Measurements from ENCODE around the gene MYH11. TPM values are rescaled to one million over a fixed set of nuclear protein-coding genes. Genes with fewer than 3 reads are reported as not detected.

Gene MYH11
- total RNA-seq, 2 experiments from 2014 or later: 0.04 TPM; not detected in 1

- POLR2A ChIA-PET: interaction anchor here (0.6 to 0.9 kb wide), 4 partner anchors 15 to 164 kb away, joined by 3 read pairs; no protein-coding TSS in a partner anchor
- Mint-ChIP-seq H3K4me1 (peaks cover 35% of the 10 kb centered on the region), H3K36me3 (ENCODE audit: low read depth) (peaks cover 14% of the 10 kb centered on the region), H3K9me3 (no peaks in the 10 kb centered on the region), H3K27ac (peak within 1 kb of the TSS; percentile 99), H3K27me3 (no peaks in the 10 kb centered on the region), H3K4me3 (peak within 1 kb of the TSS; percentile 100)
- CTCF ChIA-PET: interaction anchor here (0.7 to 1.7 kb wide), 10 partner anchors 8 to 298 kb away, joined by 3 to 10 read pairs (median 4); no protein-coding TSS in a partner anchor
- peak; percentile 100 for DNase-seq
Observed at GRCh38 chr16:15888072-15888976, 31.5 kb upstream of the MYH11 start, which contains the start of gene CEP20. Gene CEP20 (minus strand): TSS chr16:15888603. CDS start chr16:15888585, 18 bp downstream.

- POLR2A ChIA-PET: interaction anchor here (0.8 kb wide), 1 partner anchor 10 kb away, joined by 3 read pairs; no protein-coding TSS in a partner anchor
- peaks cover 35% of the 10 kb centered on the region for H3K4me1 Mint-ChIP-seq
- H3K27me3 Mint-ChIP-seq: no peaks in the 10 kb centered on the region
- H3K27ac Mint-ChIP-seq: peak overlapping the region; percentile 99
- CTCF ChIA-PET: interaction anchor here (1.5 kb wide), 1 partner anchor 13 kb away, joined by 10 read pairs; no protein-coding TSS in a partner anchor
- DNase-seq: no peak
- peaks cover 17% of the 10 kb centered on the region for H3K36me3 Mint-ChIP-seq (ENCODE audit: low read depth)
- peak overlapping the region; percentile 100 for H3K4me3 Mint-ChIP-seq
- H3K9me3 Mint-ChIP-seq: no peaks in the 10 kb centered on the region
Observed at GRCh38 chr16:15887283-15887682, 30.5 kb upstream of the MYH11 start.

- ChIA-PET POLR2A (no interaction called here), CTCF (interaction anchor here (0.6 to 0.9 kb wide), 3 partner anchors 10 to 14 kb away, joined by 3 to 4 read pairs (median 3); no protein-coding TSS in a partner anchor)
- no peaks in the 10 kb centered on the region for H3K27me3 Mint-ChIP-seq
- no peak overlapping the region for H3K27ac Mint-ChIP-seq
- DNase-seq: no peak
- H3K4me3 Mint-ChIP-seq: peak overlapping the region; percentile 0
- H3K4me1 Mint-ChIP-seq: peaks cover 35% of the 10 kb centered on the region
- no peaks in the 10 kb centered on the region for H3K9me3 Mint-ChIP-seq
- peaks cover 25% of the 10 kb centered on the region for H3K36me3 Mint-ChIP-seq (ENCODE audit: low read depth)
Observed at GRCh38 chr16:15886078-15886477, 29.2 kb upstream of the MYH11 start.

DNA sequence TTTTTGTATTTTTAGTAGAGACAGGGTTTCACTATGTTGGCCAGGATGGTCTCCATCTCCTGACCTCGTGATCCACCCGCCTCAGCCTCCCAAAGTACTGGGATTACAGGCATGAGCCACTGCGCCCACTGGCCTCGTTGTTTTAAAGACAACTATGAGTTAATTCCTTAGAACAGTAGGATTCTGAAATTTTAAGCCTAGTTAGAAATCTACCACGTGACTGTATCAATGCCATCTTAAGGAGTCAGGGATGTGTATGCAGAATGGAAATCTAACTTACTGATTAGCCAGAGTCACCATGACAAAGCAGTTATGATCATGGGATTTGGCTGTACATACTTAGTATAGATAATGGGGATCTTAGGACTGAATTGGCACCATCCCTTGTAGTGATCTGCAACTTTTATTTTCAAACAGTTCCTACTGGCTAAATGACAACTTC lies 28.8 kb upstream of the MYH11 start:
- Mint-ChIP-seq H3K4me1 (peaks cover 35% of the 10 kb centered on the region), H3K4me3 (no peak overlapping the region), H3K9me3 (no peaks in the 10 kb centered on the region), H3K27me3 (no peaks in the 10 kb centered on the region), H3K27ac (no peak overlapping the region), H3K36me3 (ENCODE audit: low read depth) (peaks cover 25% of the 10 kb centered on the region)
- ChIA-PET CTCF (interaction anchor here (0.6 to 0.9 kb wide), 2 partner anchors 11 to 13 kb away, joined by 3 to 4 read pairs; no protein-coding TSS in a partner anchor), POLR2A (no interaction called here)
- no peak for DNase-seq

GRCh38 chr16:15882563-15882962 lies 25.7 kb upstream of the MYH11 start:
- Mint-ChIP-seq H3K27ac (no peak overlapping the region), H3K36me3 (ENCODE audit: low read depth) (peaks cover 34% of the 10 kb centered on the region), H3K9me3 (no peaks in the 10 kb centered on the region), H3K4me1 (peaks cover 34% of the 10 kb centered on the region), H3K4me3 (no peak overlapping the region), H3K27me3 (no peaks in the 10 kb centered on the region)
- no peak for DNase-seq
- POLR2A ChIA-PET: no interaction called here
- CTCF ChIA-PET: no interaction called here

DNA sequence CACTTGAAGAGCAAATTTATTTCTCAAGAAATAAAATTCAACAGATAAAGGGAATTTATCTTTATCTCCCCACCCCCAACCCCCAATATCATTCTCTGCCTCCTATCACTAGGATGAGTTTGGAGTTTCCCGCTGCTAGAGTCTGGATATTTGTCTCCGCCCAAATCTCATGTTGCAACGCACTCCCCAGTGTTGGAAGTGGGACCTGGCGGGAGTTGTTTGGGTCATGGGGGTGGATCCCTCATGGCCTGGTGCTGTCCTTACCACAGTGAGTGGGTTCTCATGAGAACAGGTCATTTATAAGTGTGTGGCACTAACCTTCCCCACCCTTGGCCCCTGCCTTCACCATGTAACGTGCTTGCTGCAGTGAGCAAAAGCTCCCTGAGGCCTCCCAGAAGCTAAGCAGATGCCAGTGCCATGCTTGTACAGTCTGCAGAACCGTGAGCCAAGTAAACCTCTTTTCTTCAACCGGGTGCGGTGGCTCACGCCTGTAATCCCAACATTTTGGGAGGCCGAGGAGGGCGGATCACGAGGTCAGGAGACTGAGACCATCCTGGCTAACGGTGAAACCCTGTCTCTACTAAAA lies 25.1 kb upstream of the MYH11 start:
- H3K4me1 Mint-ChIP-seq: peaks cover 28% of the 10 kb centered on the region
- no peaks in the 10 kb centered on the region for H3K27me3 Mint-ChIP-seq
- H3K4me3 Mint-ChIP-seq: no peak overlapping the region
- no peak overlapping the region for H3K27ac Mint-ChIP-seq
- no peak for DNase-seq
- no peaks in the 10 kb centered on the region for H3K9me3 Mint-ChIP-seq
- CTCF ChIA-PET: no interaction called here
- POLR2A ChIA-PET: no interaction called here
- peaks cover 31% of the 10 kb centered on the region for H3K36me3 Mint-ChIP-seq (ENCODE audit: low read depth)

- Mint-ChIP-seq H3K9me3 (no peaks in the 10 kb centered on the region), H3K4me3 (no peak overlapping the region), H3K27me3 (no peaks in the 10 kb centered on the region), H3K36me3 (ENCODE audit: low read depth) (peaks cover 27% of the 10 kb centered on the region), H3K4me1 (peaks cover 19% of the 10 kb centered on the region), H3K27ac (no peak overlapping the region)
- POLR2A ChIA-PET: no interaction called here
- CTCF ChIA-PET: no interaction called here
- DNase-seq: no peak
Observed at GRCh38 chr16:15880434-15881308, 23.8 kb upstream of the MYH11 start.

GRCh38 chr16:15879255-15879811 lies 22.5 kb upstream of the MYH11 start:
- H3K36me3 Mint-ChIP-seq (ENCODE audit: low read depth): peaks cover 27% of the 10 kb centered on the region
- no peak overlapping the region for H3K4me3 Mint-ChIP-seq

GRCh38 chr16:15876503-15876902 lies 19.7 kb upstream of the MYH11 start:
- Mint-ChIP-seq H3K4me3 (no peak overlapping the region), H3K9me3 (no peaks in the 10 kb centered on the region), H3K36me3 (ENCODE audit: low read depth) (peaks cover 19% of the 10 kb centered on the region), H3K27me3 (no peaks in the 10 kb centered on the region), H3K27ac (no peak overlapping the region), H3K4me1 (peaks cover 15% of the 10 kb centered on the region)
- ChIA-PET POLR2A (no interaction called here), CTCF (interaction anchor here (1.2 to 1.5 kb wide), 2 partner anchors 21 to 252 kb away, joined by 3 to 5 read pairs; no protein-coding TSS in a partner anchor)
- DNase-seq: no peak

More at GRCh38 chr16:15879255-15879811, 22.5 kb upstream of the MYH11 start:
- DNase-seq: no peak
- H3K4me1 Mint-ChIP-seq: peaks cover 17% of the 10 kb centered on the region
- no peaks in the 10 kb centered on the region for H3K27me3 Mint-ChIP-seq
- no peaks in the 10 kb centered on the region for H3K9me3 Mint-ChIP-seq
- ChIA-PET CTCF (interaction anchor here (0.7 kb wide), 1 partner anchor 83 kb away, joined by 5 read pairs; no protein-coding TSS in a partner anchor), POLR2A (interaction anchor here (0.5 kb wide), 1 partner anchor 15 kb away, joined by 5 read pairs; no protein-coding TSS in a partner anchor)
- peak overlapping the region; percentile 23 for H3K27ac Mint-ChIP-seq

- ChIA-PET POLR2A (no interaction called here), CTCF (interaction anchor here (0.9 to 2.5 kb wide), 5 partner anchors 10 to 24 kb away, joined by 3 to 10 read pairs (median 4); partner anchors contain the start of gene CEP20)
- Mint-ChIP-seq H3K27me3 (no peaks in the 10 kb centered on the region), H3K9me3 (no peaks in the 10 kb centered on the region), H3K4me1 (peaks cover 11% of the 10 kb centered on the region), H3K27ac (no peak overlapping the region), H3K36me3 (ENCODE audit: low read depth) (peaks cover 19% of the 10 kb centered on the region), H3K4me3 (no peak overlapping the region)
- DNase-seq: peak; percentile 20
Observed at GRCh38 chr16:15874745-15875314, 18.0 kb upstream of the MYH11 start.

DNA sequence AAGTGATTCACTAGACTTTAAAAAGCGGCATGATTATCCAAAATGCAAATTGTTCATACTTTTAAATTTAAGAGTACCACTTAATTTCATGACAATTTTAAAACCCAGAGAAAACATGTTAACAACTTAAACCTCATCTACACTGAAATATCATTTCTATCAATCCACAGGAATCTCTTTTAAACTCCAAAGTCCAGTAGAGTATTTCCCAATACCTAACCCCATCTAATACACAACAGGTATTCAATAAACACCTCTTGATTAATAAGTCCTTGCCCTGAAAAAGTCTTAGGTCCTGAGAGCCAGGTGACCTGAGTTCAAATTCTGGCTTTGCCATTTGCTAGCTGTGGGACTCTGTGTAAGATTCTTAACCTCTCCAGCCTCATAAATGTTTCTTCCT lies 16.9 kb upstream of the MYH11 start:
- peaks cover 19% of the 10 kb centered on the region for H3K36me3 Mint-ChIP-seq (ENCODE audit: low read depth)
- CTCF ChIA-PET: interaction anchor here (1.1 to 2.5 kb wide), 3 partner anchors 9 to 25 kb away, joined by 3 to 10 read pairs (median 4); partner anchors contain the start of gene CEP20
- H3K27ac Mint-ChIP-seq: no peak overlapping the region

More for the DNA sequence above, 16.9 kb upstream of the MYH11 start:
- POLR2A ChIA-PET: no interaction called here
- DNase-seq: no peak
- H3K4me1 Mint-ChIP-seq: peaks cover 4% of the 10 kb centered on the region
- no peaks in the 10 kb centered on the region for H3K27me3 Mint-ChIP-seq
- H3K9me3 Mint-ChIP-seq: no peaks in the 10 kb centered on the region
- no peak overlapping the region for H3K4me3 Mint-ChIP-seq
